DMS53 treated with DMSO at 0.1 percent for 48 hours (cell line): Measurements from ENCODE around the gene BCL11B.
A peak's percentile ranks its signal among the peaks of the same experiment; 100 is the strongest.

Experiments used
- DNase-seq: peaks from one replicate; lab custom pipeline; 2025; ENCODE audit not compliant: unreplicated experiment; lab: John Stamatoyannopoulos, UW

The BCL11B gene

GRCh38 chr14:99287269-99287942, 15.4 kb upstream of the BCL11B start:
- DNase-seq: no peak

GRCh38 chr14:99286761-99287160, 14.8 kb upstream of the BCL11B start:
- DNase-seq: no peak

- DNase-seq: no peak
Measured at GRCh38 chr14:99284254-99285004, 12.4 kb upstream of the BCL11B start.

- DNase-seq: no peak
Measured at GRCh38 chr14:99282261-99283050, 10.5 kb upstream of the BCL11B start.

GRCh38 chr14:99281396-99281795, 9.4 kb upstream of the BCL11B start:
- DNase-seq: no peak

GRCh38 chr14:99280852-99281251, 8.9 kb upstream of the BCL11B start:
- DNase-seq: no peak

GRCh38 chr14:99280066-99280731, 8.2 kb upstream of the BCL11B start:
- no peak for DNase-seq

- DNase-seq: no peak
Measured at GRCh38 chr14:99278836-99279235, 6.8 kb upstream of the BCL11B start.

GRCh38 chr14:99277530-99277929, 5.5 kb upstream of the BCL11B start:
- no peak for DNase-seq

- no peak for DNase-seq
Measured at GRCh38 chr14:99276482-99276881, 4.5 kb upstream of the BCL11B start.

- DNase-seq: no peak
Measured at GRCh38 chr14:99275222-99275584, 3.2 kb upstream of the BCL11B start.

- peak; percentile 42 for DNase-seq
Measured at GRCh38 chr14:99274346-99275221, 2.6 kb upstream of the BCL11B start.

GRCh38 chr14:99273766-99274345, 1.9 kb upstream of the BCL11B start:
- DNase-seq: no peak

- DNase-seq: no peak
Measured at GRCh38 chr14:99272899-99273765, 1.1 kb upstream of the BCL11B start.

GRCh38 chr14:99272632-99272898, 568 bp upstream of the BCL11B start:
- DNase-seq: no peak

- no peak for DNase-seq
Measured at GRCh38 chr14:99271221-99271941, 616 bp downstream of the BCL11B start.

GRCh38 chr14:99270458-99271220, 1.4 kb downstream of the BCL11B start:
- DNase-seq: no peak
